HEK293 (cell line): ENCODE measurements around the gene RUNX1.

Source experiments
- CTCF ChIA-PET: fragments of 350-600 bp; formaldehyde crosslinking; extraction: SDS; loops from one replicate; lab custom pipeline; 2021; ENCODE audit warnings: antibody characterized with exemption; lab: Yijun Ruan, JAX
- POLR2A ChIA-PET: fragments of 300-600 bp; formaldehyde crosslinking; extraction: SDS; loops from one replicate; lab custom pipeline; 2020; ENCODE audit warnings: antibody characterized with exemption, inconsistent platforms; lab: Yijun Ruan, JAX
- H3K27ac ChIP-seq: fragments of 200-500 bp; sonication (Bioruptor generic); 2 replicates; pipeline ENCODE4 v1.5.1; 2014; ENCODE audit warnings: low read depth, low read length, control low read depth, inconsistent platforms; ENCODE audit errors: extremely low read depth
- H3K36me3 ChIP-seq, 2 experiments: fragments of 200-500 bp in 1 of 2; sonication (Bioruptor generic) in 1 of 2; 1 replicate in 1 of 2; 2 replicates in 1 of 2; pipeline ENCODE4 v1.5.1; 2014 to 2017; ENCODE audit warnings: inconsistent platforms in 2 of 2, low read length in 2 of 2; ENCODE audit not compliant: control insufficient read depth in 2 of 2, insufficient read depth in 1 of 2
- H3K4me1 ChIP-seq: fragments of 200-500 bp; sonication (Bioruptor generic); 2 replicates; pipeline ENCODE4 v1.5.1; 2014; ENCODE audit warnings: mild to moderate bottlenecking, low read length, inconsistent platforms; ENCODE audit not compliant: control insufficient read depth, insufficient read depth
- H3K4me3 ChIP-seq: 2 replicates; pipeline ENCODE4 v1.5.1; 2011; ENCODE audit warnings: low read depth, mild to moderate bottlenecking, control low read depth, low read length, moderate library complexity
- H3K9me3 ChIP-seq: fragments of 200-500 bp; sonication (Bioruptor generic); 2 replicates; pipeline ENCODE4 v1.5.1; 2014; ENCODE audit warnings: low read depth, low read length, inconsistent platforms; ENCODE audit not compliant: control insufficient read depth, insufficient read depth
- SCRT1 ChIP-seq: fragments of 450-650 bp; formaldehyde crosslinking; IDR thresholded peaks from 2 replicates; pipeline ENCODE4 v1.5.1; 2016; ENCODE audit warnings: missing biosample characterization, missing genetic modification characterization, borderline replicate concordance
- ZFP41 ChIP-seq: fragments of 450-650 bp; formaldehyde crosslinking; IDR thresholded peaks from 2 replicates; pipeline ENCODE4 v1.5.1; 2016; ENCODE audit warnings: missing biosample characterization, missing genetic modification characterization, borderline replicate concordance
- ZNF10 ChIP-seq: fragments of 450-650 bp; formaldehyde crosslinking; IDR thresholded peaks from 2 replicates; pipeline ENCODE4 v1.5.1; 2017; ENCODE audit warnings: missing biosample characterization, missing genetic modification characterization
- ZNF138 ChIP-seq: fragments of 450-650 bp; formaldehyde crosslinking; IDR thresholded peaks from 2 replicates; pipeline ENCODE4 v1.5.1; 2016; ENCODE audit warnings: missing biosample characterization, missing genetic modification characterization, borderline replicate concordance
- ZNF140 ChIP-seq: fragments of 450-650 bp; formaldehyde crosslinking; IDR thresholded peaks from 2 replicates; pipeline ENCODE4 v1.5.1; 2016; ENCODE audit warnings: missing biosample characterization, missing genetic modification characterization
- ZNF23 ChIP-seq: fragments of 450-650 bp; formaldehyde crosslinking; IDR thresholded peaks from 2 replicates; pipeline ENCODE4 v1.5.1; 2016; ENCODE audit warnings: missing biosample characterization, missing genetic modification characterization, borderline replicate concordance
- ZNF248 ChIP-seq: fragments of 450-650 bp; formaldehyde crosslinking; IDR thresholded peaks from 2 replicates; pipeline ENCODE4 v1.5.1; 2017; ENCODE audit warnings: missing biosample characterization, missing genetic modification characterization
- ZNF350 ChIP-seq: fragments of 450-650 bp; formaldehyde crosslinking; IDR thresholded peaks from 2 replicates; pipeline ENCODE4 v1.5.0; 2017; ENCODE audit warnings: missing biosample characterization, mild to moderate bottlenecking, missing genetic modification characterization
- ZNF561 ChIP-seq: fragments of 450-650 bp; IDR thresholded peaks from 2 replicates; pipeline ENCODE4 v1.5.1; 2018; ENCODE audit warnings: missing biosample characterization, missing genetic modification characterization, borderline replicate concordance
- ZNF629 ChIP-seq: fragments of 450-650 bp; formaldehyde crosslinking; IDR thresholded peaks from 2 replicates; pipeline ENCODE4 v1.5.1; 2017; ENCODE audit warnings: missing biosample characterization, missing genetic modification characterization
- TF ChIP-seq, protein P1 (sequence below): fragments of 450-650 bp; formaldehyde crosslinking; IDR thresholded peaks from 2 replicates; pipeline ENCODE4 v1.5.1; 2016; ENCODE audit warnings: missing biosample characterization, missing genetic modification characterization
- TF ChIP-seq, protein P2 (sequence below): fragments of 450-650 bp; formaldehyde crosslinking; IDR thresholded peaks from 2 replicates; pipeline ENCODE4 v1.5.0; 2017; ENCODE audit warnings: missing biosample characterization, missing genetic modification characterization, borderline replicate concordance
- TF ChIP-seq, protein P3 (sequence below): fragments of 450-650 bp; formaldehyde crosslinking; IDR thresholded peaks from 2 replicates; pipeline ENCODE4 v1.5.1; 2016; ENCODE audit warnings: missing biosample characterization, missing genetic modification characterization, borderline replicate concordance
- TF ChIP-seq, protein P4 (sequence below): fragments of 450-650 bp; formaldehyde crosslinking; IDR thresholded peaks from 2 replicates; pipeline ENCODE4 v1.5.1; 2016; ENCODE audit warnings: missing biosample characterization, missing genetic modification characterization
- TF ChIP-seq, protein P5 (sequence below): fragments of 450-650 bp; formaldehyde crosslinking; IDR thresholded peaks from 2 replicates; pipeline ENCODE4 v1.5.1; 2017; ENCODE audit warnings: missing biosample characterization, missing genetic modification characterization

RUNX1 gene

DNA sequence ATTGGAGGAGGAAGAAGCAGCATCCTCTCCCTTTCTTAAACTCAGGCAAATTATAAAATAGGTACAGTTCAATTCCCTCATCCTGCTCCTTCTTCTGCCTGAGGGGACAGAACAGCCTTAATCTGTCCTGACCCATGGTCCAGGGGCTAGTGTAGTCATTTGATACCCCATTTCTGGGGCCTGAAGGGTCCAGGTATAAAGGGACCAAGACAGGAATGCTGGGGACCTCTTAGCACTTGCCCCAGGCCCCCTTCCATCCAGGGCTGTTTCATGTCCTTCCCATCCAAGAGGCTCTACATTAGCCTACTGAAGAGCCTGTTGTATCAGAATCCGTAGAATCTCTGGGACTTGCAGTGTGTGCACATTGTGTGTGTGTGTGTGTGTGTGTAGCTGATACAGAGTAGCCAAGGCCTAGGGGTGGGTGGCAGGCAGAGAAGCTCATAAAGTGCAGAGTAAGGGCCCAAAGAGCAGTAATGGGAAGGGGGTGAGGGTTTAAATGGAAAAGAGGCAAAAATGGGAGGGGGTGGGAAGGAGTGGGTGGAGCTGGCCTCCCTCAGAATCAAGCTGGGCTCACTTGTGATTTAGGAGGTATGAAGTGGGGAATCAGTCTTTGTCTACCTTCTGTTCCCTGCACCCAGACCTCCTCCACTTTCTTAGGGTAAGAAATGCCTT is 32.4 kb downstream of the RUNX1 start (continued):
- TF ChIP-seq ZNF138 (tag by site-specific recombination) (no peak), ZNF140 (no peak), SCRT1 (tag by site-specific recombination) (no peak), ZNF248 (tag by site-specific recombination) (no peak), ZNF629 (tag by site-specific recombination) (no peak)
- TF ChIP-seq, protein P1, sequence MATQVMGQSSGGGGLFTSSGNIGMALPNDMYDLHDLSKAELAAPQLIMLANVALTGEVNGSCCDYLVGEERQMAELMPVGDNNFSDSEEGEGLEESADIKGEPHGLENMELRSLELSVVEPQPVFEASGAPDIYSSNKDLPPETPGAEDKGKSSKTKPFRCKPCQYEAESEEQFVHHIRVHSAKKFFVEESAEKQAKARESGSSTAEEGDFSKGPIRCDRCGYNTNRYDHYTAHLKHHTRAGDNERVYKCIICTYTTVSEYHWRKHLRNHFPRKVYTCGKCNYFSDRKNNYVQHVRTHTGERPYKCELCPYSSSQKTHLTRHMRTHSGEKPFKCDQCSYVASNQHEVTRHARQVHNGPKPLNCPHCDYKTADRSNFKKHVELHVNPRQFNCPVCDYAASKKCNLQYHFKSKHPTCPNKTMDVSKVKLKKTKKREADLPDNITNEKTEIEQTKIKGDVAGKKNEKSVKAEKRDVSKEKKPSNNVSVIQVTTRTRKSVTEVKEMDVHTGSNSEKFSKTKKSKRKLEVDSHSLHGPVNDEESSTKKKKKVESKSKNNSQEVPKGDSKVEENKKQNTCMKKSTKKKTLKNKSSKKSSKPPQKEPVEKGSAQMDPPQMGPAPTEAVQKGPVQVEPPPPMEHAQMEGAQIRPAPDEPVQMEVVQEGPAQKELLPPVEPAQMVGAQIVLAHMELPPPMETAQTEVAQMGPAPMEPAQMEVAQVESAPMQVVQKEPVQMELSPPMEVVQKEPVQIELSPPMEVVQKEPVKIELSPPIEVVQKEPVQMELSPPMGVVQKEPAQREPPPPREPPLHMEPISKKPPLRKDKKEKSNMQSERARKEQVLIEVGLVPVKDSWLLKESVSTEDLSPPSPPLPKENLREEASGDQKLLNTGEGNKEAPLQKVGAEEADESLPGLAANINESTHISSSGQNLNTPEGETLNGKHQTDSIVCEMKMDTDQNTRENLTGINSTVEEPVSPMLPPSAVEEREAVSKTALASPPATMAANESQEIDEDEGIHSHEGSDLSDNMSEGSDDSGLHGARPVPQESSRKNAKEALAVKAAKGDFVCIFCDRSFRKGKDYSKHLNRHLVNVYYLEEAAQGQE (tag by site-specific recombination), result no peak
- TF ChIP-seq, protein P2, sequence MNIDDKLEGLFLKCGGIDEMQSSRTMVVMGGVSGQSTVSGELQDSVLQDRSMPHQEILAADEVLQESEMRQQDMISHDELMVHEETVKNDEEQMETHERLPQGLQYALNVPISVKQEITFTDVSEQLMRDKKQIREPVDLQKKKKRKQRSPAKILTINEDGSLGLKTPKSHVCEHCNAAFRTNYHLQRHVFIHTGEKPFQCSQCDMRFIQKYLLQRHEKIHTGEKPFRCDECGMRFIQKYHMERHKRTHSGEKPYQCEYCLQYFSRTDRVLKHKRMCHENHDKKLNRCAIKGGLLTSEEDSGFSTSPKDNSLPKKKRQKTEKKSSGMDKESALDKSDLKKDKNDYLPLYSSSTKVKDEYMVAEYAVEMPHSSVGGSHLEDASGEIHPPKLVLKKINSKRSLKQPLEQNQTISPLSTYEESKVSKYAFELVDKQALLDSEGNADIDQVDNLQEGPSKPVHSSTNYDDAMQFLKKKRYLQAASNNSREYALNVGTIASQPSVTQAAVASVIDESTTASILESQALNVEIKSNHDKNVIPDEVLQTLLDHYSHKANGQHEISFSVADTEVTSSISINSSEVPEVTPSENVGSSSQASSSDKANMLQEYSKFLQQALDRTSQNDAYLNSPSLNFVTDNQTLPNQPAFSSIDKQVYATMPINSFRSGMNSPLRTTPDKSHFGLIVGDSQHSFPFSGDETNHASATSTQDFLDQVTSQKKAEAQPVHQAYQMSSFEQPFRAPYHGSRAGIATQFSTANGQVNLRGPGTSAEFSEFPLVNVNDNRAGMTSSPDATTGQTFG (tag by site-specific recombination), result no peak

DNA sequence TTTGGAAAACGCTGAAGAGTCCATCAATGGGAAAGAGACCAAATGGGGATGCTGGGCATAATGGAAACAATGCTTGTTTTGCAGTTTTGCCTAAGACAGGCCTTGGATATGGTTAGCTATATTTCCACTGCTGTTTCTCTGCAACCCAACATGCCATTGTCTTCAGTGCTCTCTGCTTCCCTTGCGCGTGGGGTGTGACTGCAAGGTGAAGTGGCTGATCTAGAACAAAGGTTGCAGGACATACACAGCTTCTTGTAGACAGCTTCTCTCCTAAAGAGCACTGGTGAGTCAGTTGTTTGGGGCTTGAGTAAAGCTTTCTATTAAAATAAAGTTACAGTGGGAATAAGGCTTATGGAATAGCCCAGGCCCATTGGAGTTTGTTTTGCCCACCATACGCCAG is 33.0 kb downstream of the RUNX1 start:
- CTCF ChIA-PET, result interaction anchor here (0.6 kb wide), 1 partner anchor 15 kb away, joined by 3 read pairs; no protein-coding TSS in a partner anchor
- H3K9me3 ChIP-seq, result no peaks in the 10 kb centered on the region
- no peak overlapping the region for H3K27ac ChIP-seq
- H3K4me3 ChIP-seq, result no peak overlapping the region
- POLR2A ChIA-PET, result no interaction called here
- H3K36me3 ChIP-seq, result no peaks in the 10 kb centered on the region
- H3K4me1 ChIP-seq, result no peaks in the 10 kb centered on the region
- TF ChIP-seq, protein P3, sequence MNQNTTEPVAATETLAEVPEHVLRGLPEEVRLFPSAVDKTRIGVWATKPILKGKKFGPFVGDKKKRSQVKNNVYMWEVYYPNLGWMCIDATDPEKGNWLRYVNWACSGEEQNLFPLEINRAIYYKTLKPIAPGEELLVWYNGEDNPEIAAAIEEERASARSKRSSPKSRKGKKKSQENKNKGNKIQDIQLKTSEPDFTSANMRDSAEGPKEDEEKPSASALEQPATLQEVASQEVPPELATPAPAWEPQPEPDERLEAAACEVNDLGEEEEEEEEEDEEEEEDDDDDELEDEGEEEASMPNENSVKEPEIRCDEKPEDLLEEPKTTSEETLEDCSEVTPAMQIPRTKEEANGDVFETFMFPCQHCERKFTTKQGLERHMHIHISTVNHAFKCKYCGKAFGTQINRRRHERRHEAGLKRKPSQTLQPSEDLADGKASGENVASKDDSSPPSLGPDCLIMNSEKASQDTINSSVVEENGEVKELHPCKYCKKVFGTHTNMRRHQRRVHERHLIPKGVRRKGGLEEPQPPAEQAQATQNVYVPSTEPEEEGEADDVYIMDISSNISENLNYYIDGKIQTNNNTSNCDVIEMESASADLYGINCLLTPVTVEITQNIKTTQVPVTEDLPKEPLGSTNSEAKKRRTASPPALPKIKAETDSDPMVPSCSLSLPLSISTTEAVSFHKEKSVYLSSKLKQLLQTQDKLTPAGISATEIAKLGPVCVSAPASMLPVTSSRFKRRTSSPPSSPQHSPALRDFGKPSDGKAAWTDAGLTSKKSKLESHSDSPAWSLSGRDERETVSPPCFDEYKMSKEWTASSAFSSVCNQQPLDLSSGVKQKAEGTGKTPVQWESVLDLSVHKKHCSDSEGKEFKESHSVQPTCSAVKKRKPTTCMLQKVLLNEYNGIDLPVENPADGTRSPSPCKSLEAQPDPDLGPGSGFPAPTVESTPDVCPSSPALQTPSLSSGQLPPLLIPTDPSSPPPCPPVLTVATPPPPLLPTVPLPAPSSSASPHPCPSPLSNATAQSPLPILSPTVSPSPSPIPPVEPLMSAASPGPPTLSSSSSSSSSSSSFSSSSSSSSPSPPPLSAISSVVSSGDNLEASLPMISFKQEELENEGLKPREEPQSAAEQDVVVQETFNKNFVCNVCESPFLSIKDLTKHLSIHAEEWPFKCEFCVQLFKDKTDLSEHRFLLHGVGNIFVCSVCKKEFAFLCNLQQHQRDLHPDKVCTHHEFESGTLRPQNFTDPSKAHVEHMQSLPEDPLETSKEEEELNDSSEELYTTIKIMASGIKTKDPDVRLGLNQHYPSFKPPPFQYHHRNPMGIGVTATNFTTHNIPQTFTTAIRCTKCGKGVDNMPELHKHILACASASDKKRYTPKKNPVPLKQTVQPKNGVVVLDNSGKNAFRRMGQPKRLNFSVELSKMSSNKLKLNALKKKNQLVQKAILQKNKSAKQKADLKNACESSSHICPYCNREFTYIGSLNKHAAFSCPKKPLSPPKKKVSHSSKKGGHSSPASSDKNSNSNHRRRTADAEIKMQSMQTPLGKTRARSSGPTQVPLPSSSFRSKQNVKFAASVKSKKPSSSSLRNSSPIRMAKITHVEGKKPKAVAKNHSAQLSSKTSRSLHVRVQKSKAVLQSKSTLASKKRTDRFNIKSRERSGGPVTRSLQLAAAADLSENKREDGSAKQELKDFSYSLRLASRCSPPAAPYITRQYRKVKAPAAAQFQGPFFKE (tag by site-specific recombination), result no peak
- no peak for TF ChIP-seq ZFP41 (tag by site-specific recombination)
- TF ChIP-seq ZNF10, result no peak
- TF ChIP-seq ZNF23 (tag by site-specific recombination), result no peak
- TF ChIP-seq, protein P4, sequence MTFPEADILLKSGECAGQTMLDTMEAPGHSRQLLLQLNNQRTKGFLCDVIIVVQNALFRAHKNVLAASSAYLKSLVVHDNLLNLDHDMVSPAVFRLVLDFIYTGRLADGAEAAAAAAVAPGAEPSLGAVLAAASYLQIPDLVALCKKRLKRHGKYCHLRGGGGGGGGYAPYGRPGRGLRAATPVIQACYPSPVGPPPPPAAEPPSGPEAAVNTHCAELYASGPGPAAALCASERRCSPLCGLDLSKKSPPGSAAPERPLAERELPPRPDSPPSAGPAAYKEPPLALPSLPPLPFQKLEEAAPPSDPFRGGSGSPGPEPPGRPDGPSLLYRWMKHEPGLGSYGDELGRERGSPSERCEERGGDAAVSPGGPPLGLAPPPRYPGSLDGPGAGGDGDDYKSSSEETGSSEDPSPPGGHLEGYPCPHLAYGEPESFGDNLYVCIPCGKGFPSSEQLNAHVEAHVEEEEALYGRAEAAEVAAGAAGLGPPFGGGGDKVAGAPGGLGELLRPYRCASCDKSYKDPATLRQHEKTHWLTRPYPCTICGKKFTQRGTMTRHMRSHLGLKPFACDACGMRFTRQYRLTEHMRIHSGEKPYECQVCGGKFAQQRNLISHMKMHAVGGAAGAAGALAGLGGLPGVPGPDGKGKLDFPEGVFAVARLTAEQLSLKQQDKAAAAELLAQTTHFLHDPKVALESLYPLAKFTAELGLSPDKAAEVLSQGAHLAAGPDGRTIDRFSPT (tag by site-specific recombination), result no peak
- no peak for TF ChIP-seq ZNF350 (tag by site-specific recombination)
- TF ChIP-seq, protein P5, sequence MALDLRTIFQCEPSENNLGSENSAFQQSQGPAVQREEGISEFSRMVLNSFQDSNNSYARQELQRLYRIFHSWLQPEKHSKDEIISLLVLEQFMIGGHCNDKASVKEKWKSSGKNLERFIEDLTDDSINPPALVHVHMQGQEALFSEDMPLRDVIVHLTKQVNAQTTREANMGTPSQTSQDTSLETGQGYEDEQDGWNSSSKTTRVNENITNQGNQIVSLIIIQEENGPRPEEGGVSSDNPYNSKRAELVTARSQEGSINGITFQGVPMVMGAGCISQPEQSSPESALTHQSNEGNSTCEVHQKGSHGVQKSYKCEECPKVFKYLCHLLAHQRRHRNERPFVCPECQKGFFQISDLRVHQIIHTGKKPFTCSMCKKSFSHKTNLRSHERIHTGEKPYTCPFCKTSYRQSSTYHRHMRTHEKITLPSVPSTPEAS (tag by site-specific recombination), result no peak
- no peak for TF ChIP-seq ZNF561 (tag by site-specific recombination)
